GM19193 (cell line): ENCODE data around the gene TNFSF13B.

Experiments used
- POLR2A ChIP-seq: IDR thresholded peaks from 4 replicates; pipeline ENCODE4 v1.6.1; 2011; ENCODE audit not compliant: insufficient read depth, insufficient read length; ENCODE audit errors: extremely low read depth

Gene TNFSF13B

GRCh38 chr13:108322206-108322824 lies 52.8 kb downstream of the TNFSF13B start:
- no peak for TF ChIP-seq POLR2A

- no peak for TF ChIP-seq POLR2A
These were observed 53.5 kb downstream of the TNFSF13B start for GRCh38 chr13:108323031-108323430.

- no peak for TF ChIP-seq POLR2A
These were observed 56.3 kb downstream of the TNFSF13B start for GRCh38 chr13:108325863-108326262.

- no peak for TF ChIP-seq POLR2A
These were observed 56.8 kb downstream of the TNFSF13B start for GRCh38 chr13:108326309-108326708.

- TF ChIP-seq POLR2A, result no peak
These were observed 59.3 kb downstream of the TNFSF13B start for GRCh38 chr13:108328848-108329247.

GRCh38 chr13:108332791-108333190 lies 63.3 kb downstream of the TNFSF13B start:
- TF ChIP-seq POLR2A, result no peak

GRCh38 chr13:108342369-108343289 lies 73.1 kb downstream of the TNFSF13B start:
- no peak for TF ChIP-seq POLR2A

- TF ChIP-seq POLR2A, result no peak
These were observed 75.5 kb downstream of the TNFSF13B start for GRCh38 chr13:108345016-108345415.

- no peak for TF ChIP-seq POLR2A
These were observed 76.9 kb downstream of the TNFSF13B start for GRCh38 chr13:108346376-108346775.

- TF ChIP-seq POLR2A, result no peak
These were observed 79.8 kb downstream of the TNFSF13B start for GRCh38 chr13:108349269-108349668.

GRCh38 chr13:108350579-108350978 lies 81.1 kb downstream of the TNFSF13B start:
- no peak for TF ChIP-seq POLR2A

GRCh38 chr13:108352599-108352998 lies 83.1 kb downstream of the TNFSF13B start:
- TF ChIP-seq POLR2A, result no peak

- TF ChIP-seq POLR2A, result no peak
These were observed 87.7 kb downstream of the TNFSF13B start for GRCh38 chr13:108357228-108357627.
